Testis (tissue), 2 donors: ENCODE results near the gene CDH13.
A peak's percentile ranks its signal among the peaks of the same experiment; 100 is the strongest.

ENCODE experiments used
- POLR2A ChIP-seq: fragments of 450-650 bp; IDR thresholded peaks from one replicate; pipeline ENCODE4 v1.6.1; 2017; ENCODE audit warnings: antibody characterized with exemption, mild to moderate bottlenecking, moderate library complexity
- TF ChIP-seq, protein P1 (sequence below), 3 experiments: fragments of 450-650 bp in 2 of 3; fragments of 200-600 bp in 1 of 3; sonication (generic) in 1 of 3; IDR thresholded peaks; one replicate each; pipeline ENCODE4 v1.5.1; 2016 to 2019; ENCODE audit warnings: antibody characterized with exemption in 3 of 3, mild to moderate bottlenecking in 2 of 3, moderate library complexity in 1 of 3

DNA sequence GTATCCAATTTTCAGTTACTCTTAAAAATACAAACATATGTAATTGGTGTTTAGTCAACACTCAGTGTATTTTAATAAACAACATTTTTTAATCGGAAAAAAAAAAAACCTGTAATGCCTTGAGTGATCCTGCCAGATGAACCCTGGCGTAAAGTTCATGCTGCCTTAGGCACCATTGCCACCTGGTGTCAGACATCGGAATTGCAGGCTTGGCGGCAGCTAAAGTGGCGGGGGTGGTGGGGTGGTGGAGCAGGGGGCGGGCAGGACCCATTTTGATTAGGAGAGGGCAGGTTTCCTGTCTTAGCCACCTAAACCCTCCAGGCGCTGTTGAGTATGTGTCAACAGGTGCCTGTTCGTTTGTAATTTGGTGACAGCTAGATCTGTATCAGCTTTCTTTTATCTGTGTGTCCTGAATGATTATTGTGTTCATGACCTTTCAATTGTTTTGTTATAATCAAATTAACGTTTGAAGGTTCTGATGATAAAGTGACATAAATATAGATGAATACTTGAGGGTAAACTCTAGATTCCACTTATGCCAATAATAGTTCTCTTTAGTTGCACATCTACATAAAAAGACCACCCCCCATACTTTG lies 588.7 kb downstream of the CDH13 start:
- TF ChIP-seq, protein P1, sequence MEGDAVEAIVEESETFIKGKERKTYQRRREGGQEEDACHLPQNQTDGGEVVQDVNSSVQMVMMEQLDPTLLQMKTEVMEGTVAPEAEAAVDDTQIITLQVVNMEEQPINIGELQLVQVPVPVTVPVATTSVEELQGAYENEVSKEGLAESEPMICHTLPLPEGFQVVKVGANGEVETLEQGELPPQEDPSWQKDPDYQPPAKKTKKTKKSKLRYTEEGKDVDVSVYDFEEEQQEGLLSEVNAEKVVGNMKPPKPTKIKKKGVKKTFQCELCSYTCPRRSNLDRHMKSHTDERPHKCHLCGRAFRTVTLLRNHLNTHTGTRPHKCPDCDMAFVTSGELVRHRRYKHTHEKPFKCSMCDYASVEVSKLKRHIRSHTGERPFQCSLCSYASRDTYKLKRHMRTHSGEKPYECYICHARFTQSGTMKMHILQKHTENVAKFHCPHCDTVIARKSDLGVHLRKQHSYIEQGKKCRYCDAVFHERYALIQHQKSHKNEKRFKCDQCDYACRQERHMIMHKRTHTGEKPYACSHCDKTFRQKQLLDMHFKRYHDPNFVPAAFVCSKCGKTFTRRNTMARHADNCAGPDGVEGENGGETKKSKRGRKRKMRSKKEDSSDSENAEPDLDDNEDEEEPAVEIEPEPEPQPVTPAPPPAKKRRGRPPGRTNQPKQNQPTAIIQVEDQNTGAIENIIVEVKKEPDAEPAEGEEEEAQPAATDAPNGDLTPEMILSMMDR (IDR thresholded peaks at IDR 0.05) = peak; percentile 43 to 91 (median 69)
- no peak for TF ChIP-seq POLR2A
